GM10266 (cell line): ENCODE measurements around the gene DCAF12L1.

ENCODE experiments used
- DNase-seq: peaks from one replicate; pipeline ENCODE4 v3.0.0; 2012; ENCODE audit errors: extremely low spot score
- TF ChIP-seq, protein P1 (sequence below): IDR thresholded peaks from 2 replicates; pipeline ENCODE4 v1.5.1; 2012; ENCODE audit warnings: mild to moderate bottlenecking, low read depth; ENCODE audit not compliant: control insufficient read depth, insufficient read depth; ENCODE audit errors: missing control alignments

Gene DCAF12L1

DNA sequence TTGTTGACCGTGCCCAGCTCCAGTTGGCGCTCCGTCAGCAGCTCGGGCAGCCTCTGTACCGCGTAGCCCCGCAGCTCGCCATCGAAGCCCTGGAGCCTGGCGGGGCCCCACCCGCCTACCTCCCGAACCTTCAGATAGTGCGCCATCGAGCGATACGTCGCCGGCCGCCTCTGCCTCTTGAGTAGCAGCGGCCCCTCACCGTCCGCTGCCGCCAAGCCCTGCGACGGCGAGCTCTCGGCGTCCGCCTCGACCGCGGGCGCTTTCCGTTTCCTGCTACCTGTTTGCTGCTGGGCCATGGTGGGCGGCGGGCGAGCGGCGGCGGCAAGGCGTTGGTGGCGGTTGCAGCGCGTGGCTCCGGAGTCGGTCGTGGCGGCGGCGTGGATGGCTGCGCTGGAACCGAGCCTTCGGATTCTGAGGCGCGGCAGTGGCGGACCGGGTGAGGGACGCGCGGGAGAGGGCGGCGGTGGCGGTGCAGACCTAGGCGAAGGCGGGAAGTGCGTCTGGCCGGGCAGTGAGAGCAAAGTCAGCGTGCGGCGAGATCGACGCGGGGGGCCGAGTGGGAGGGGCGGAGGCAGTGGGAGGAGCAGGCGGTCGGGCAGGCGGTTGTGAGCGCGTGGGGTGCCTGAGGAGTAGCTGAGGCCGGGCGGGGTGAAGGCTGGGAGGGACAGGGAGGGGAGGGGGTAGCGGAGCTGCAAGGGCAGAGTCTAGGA is at the start of gene DCAF12L1:
TSS of gene DCAF12L1 (minus strand) at position 502 of the 710 bp plus-strand sequence. CDS start at position 296, 206 bp downstream.
- TF ChIP-seq, protein P1, sequence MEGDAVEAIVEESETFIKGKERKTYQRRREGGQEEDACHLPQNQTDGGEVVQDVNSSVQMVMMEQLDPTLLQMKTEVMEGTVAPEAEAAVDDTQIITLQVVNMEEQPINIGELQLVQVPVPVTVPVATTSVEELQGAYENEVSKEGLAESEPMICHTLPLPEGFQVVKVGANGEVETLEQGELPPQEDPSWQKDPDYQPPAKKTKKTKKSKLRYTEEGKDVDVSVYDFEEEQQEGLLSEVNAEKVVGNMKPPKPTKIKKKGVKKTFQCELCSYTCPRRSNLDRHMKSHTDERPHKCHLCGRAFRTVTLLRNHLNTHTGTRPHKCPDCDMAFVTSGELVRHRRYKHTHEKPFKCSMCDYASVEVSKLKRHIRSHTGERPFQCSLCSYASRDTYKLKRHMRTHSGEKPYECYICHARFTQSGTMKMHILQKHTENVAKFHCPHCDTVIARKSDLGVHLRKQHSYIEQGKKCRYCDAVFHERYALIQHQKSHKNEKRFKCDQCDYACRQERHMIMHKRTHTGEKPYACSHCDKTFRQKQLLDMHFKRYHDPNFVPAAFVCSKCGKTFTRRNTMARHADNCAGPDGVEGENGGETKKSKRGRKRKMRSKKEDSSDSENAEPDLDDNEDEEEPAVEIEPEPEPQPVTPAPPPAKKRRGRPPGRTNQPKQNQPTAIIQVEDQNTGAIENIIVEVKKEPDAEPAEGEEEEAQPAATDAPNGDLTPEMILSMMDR, result no peak
- no peak for DNase-seq

DNA sequence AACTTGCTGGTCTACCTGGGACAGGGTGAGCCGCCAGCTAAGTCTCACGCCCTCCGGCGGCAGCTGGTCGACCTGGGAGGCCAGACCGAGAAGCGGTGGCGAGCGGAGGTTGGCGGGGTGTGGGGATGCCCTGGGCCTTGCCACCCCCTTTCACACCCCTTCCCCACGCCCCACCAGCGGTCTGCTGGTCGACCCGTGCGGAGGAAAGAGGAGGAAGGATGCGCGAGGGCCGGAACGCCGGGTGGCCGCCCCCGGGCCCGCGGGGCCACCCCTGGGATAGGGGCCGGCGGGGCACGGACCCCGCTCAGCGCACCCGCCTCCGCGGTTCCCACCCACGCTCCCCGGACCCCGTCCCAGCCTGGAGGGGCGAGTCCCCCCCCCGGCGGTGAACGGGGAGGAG is 28.3 kb upstream of the DCAF12L1 start:
- DNase-seq, result no peak
- TF ChIP-seq, protein P1, result no peak

DNA sequence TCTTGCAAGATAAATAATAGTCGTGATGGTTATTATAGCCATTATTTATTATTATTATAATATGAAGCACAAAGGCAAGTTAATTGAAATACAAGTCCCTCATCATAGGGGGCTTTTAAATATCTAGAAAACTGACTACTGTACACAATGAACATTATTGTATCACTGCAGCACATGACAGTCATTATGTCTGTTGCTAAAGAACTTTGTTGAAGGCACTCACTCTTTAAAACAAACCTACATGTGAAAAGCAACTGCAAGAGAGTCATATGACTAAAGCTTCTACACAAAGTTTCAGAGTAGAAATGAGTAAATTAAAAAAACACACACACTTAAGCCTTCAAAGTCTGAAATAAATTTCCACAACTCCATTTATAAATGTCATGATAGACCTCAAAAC is 23.3 kb upstream of the DCAF12L1 start:
- DNase-seq, result no peak
- TF ChIP-seq, protein P1, result no peak

DNA sequence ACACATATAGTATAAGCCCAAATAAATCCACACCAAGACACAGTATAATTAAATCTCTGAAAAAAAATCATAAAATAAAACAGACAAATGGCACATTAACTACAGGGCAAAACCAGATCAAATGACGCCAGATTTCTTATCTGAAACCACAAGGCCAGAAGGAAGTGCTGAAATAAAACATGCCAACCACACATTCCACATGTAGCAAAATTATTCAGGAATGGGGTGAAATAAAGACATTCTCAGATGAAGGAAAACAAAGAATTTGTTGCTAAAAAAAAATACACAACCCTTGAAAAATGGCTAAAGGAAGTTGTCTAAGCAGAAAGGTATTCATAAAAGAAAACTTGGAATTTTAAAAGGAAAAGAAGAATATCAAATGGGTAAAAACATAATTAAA is 4.5 kb upstream of the DCAF12L1 start:
- TF ChIP-seq, protein P1, result no peak
- no peak for DNase-seq

DNA sequence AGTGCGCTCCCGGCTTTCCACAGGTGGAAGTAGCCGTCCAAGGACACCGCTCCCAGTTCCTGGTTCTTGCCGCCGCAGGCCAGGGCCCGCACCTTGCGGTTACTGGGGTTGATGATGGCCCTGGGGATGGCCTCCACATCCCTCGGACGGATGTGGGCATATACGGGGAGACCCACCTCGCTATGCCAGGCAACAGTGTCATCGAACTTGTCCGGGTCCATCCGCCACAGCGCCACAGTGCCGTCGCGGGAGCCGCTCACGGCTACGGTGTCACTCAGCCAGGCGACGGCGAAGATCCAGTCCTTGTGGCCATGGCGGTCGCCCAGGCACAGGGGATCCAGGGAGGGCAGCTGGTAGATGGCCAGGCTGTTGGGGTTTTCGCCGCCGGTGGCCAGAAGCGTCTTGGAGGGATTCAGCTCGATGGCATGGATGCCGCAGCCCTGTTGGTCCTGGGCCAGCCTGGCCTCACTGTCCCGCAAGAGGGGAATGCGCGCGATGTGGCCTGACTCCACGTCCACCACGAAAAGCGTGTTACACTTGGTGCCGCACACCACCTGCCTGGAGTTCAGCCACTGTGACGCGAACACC is 795 bp downstream of the DCAF12L1 start:
- TF ChIP-seq, protein P1, result no peak

DNA sequence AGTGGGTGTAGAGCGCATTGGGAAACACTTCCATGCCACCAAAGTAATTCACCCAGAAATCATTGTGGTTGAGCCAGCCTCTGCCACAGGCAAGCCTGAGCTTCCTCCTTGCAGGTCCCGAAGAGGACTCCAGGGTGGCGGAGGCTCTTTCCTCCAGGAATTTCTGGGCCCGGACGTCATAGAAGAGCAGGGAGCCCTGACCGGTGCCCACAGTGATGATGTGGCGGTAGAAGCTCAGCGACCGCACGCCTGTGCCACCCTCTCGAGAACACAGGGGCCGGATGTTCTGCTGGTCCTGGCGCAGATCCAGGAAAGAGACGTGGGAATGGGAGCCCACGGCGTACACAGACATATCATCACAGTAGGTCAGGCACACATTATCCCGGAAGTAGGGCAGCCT is 1.3 kb downstream of the DCAF12L1 start:
- TF ChIP-seq, protein P1, result no peak
- no peak for DNase-seq

More for the DNA sequence above, 795 bp downstream of the DCAF12L1 start:
- no peak for DNase-seq

DNA sequence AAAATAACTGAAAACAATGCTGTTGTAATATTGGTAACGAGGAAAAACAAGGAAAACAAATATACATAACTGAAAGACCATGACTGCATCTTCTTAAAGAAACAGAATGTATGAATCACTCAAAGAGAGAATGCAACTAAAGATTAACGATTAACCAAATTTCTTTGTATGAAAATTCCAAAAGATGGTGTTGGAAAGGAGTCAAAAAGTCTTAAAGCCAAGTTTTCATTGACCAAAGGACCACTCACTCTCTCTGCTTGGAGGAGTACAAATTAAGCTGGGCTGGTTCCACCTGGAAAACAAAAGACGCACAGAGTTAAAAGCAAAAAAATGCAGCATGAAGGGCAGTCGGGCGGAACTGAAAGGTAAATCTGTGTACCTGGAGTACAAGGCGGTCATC is 1.8 kb downstream of the DCAF12L1 start:
- TF ChIP-seq, protein P1, result no peak

More for the DNA sequence above, 1.8 kb downstream of the DCAF12L1 start:
- no peak for DNase-seq
